ENCODE measurements around the gene CSNK1E. TPM values are rescaled to one million over a fixed set of nuclear protein-coding genes. Genes with fewer than 3 reads are reported as not detected.

CSNK1E gene
- total RNA-seq, 2 donors from 2014 or later, result 41.8 to 78.8 TPM

DNA sequence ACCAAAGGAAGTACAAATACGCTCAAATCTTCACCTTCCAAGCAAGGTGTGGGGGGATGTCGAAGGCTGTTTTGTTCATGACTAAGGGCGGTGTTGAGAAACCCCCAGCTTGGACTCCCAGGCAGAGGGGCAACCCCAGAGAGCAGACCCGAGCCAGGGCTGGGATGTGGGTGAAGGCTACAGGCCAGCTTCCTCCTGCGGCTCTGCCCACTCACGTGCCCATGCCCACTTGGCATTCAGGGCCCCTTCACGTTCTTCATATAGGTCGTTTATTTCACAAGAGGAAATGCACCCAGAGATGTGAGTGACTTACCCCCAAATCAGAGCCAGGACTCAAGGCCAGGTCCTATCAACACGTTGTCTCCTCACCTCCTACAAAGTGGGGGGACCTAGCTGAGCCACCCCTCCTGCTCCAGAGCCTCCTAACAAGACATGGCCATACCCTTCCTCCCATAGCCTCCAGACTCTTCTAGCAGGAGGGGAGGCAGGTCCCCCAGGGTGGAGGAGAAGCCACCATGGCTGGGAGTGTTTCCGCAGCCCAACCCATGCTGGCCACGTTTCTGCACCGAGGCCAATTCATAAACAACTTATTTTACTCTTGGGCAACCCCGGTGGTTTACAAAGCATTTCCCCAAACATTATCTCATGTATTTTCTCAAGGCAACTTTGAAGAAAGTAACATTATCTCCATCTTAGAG is 66.4 kb downstream of the CSNK1E start:
- H3K27ac ChIP-seq, result peak overlapping the region; percentile 27 to 31
- no peak for DNase-seq (ENCODE audit: low spot score)

GRCh38 chr22:38249803-38250642 is 67.2 kb downstream of the CSNK1E start:
- TF ChIP-seq CTCF (IDR thresholded peaks at IDR 0.05), result no peak
- peaks cover 0 to 61% of the 10 kb centered on the region in 2 donors for H3K4me1 ChIP-seq
- peak overlapping the region in 1 of 2 donors; percentile 27 for H3K27ac ChIP-seq
- DNase-seq (ENCODE audit: low spot score), result no peak
- H3K9me3 ChIP-seq, result no peaks in the 10 kb centered on the region
- H3K27me3 ChIP-seq, result no peaks in the 10 kb centered on the region
- H3K36me3 ChIP-seq, result peaks cover 24% of the 10 kb centered on the region
- no peak overlapping the region for H3K4me3 ChIP-seq

More for the DNA sequence above, 66.4 kb downstream of the CSNK1E start:
- Histone ChIP-seq H3K9me3 (no peaks in the 10 kb centered on the region), H3K27me3 (no peaks in the 10 kb centered on the region), H3K36me3 (peaks cover 18% of the 10 kb centered on the region), H3K4me1 (peaks cover 0 to 66% of the 10 kb centered on the region in 2 donors), H3K4me3 (no peak overlapping the region)
- no peak for TF ChIP-seq CTCF (IDR thresholded peaks at IDR 0.05)

DNA sequence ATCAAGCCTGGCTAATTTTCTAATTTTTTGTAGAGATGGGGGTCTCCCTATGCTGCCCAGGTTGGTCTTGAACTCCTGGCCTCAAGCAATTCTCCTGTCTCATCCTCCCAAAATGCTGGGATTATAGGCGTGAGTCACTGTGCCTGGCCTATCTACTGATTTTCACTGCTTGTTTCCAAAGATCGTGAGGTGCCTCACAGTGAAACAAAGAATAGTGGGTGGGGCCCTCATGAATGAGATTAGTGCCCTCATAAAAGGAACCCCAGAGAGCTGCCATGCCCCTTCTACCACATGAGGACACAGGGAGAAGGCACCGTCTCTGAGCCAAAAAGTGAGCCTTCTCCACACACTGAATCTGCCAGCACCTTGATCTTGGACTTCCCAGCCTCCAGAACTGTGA is 67.9 kb downstream of the CSNK1E start:
- H3K4me1 ChIP-seq, result peaks cover 0 to 54% of the 10 kb centered on the region in 2 donors
- no peak for TF ChIP-seq CTCF (IDR thresholded peaks at IDR 0.05)

GRCh38 chr22:38248280-38248679 is 69.0 kb downstream of the CSNK1E start:
- H3K4me1 ChIP-seq, result peaks cover 0 to 57% of the 10 kb centered on the region in 2 donors

More for the DNA sequence above, 67.9 kb downstream of the CSNK1E start:
- Histone ChIP-seq H3K36me3 (peaks cover 32% of the 10 kb centered on the region), H3K4me3 (no peak overlapping the region), H3K9me3 (no peaks in the 10 kb centered on the region), H3K27me3 (no peaks in the 10 kb centered on the region), H3K27ac (no peak overlapping the region)
- no peak for DNase-seq (ENCODE audit: low spot score)

GRCh38 chr22:38247713-38248112 is 69.5 kb downstream of the CSNK1E start:
- peaks cover 38% of the 10 kb centered on the region for H3K36me3 ChIP-seq
- peaks cover 0 to 61% of the 10 kb centered on the region in 2 donors for H3K4me1 ChIP-seq
- H3K27me3 ChIP-seq, result no peaks in the 10 kb centered on the region
- peak overlapping the region; percentile 76 to 78 for H3K27ac ChIP-seq
- no peak for TF ChIP-seq CTCF (IDR thresholded peaks at IDR 0.05)
- DNase-seq (ENCODE audit: low spot score), result no peak
- H3K4me3 ChIP-seq, result no peak overlapping the region
- no peaks in the 10 kb centered on the region for H3K9me3 ChIP-seq

More at GRCh38 chr22:38248280-38248679, 69.0 kb downstream of the CSNK1E start:
- H3K27me3 ChIP-seq, result no peaks in the 10 kb centered on the region
- DNase-seq (ENCODE audit: low spot score), result no peak
- TF ChIP-seq CTCF (IDR thresholded peaks at IDR 0.05), result no peak
- H3K4me3 ChIP-seq, result no peak overlapping the region
- H3K27ac ChIP-seq, result peak overlapping the region; percentile 76 to 78
- H3K9me3 ChIP-seq, result no peaks in the 10 kb centered on the region
- peaks cover 38% of the 10 kb centered on the region for H3K36me3 ChIP-seq
